ENCODE results near the gene UNKL.
A peak's percentile ranks its signal among the peaks of the same experiment; 100 is the strongest.

The UNKL gene

GRCh38 chr16:1401758-1402154, 12.7 kb downstream of the UNKL start:
- DNase-seq (ENCODE audit: low read depth in 3 of 3): no peak

GRCh38 chr16:1401061-1401757, 13.3 kb downstream of the UNKL start:
- no peak for DNase-seq (ENCODE audit: low read depth in 3 of 3)

- no peak for DNase-seq (ENCODE audit: low read depth in 3 of 3)
Observed at GRCh38 chr16:1398826-1399581, 15.5 kb downstream of the UNKL start.

- no peak for DNase-seq (ENCODE audit: low read depth in 3 of 3)
Observed at GRCh38 chr16:1398351-1398750, 16.2 kb downstream of the UNKL start.

- DNase-seq (ENCODE audit: low read depth in 3 of 3): no peak
Observed at GRCh38 chr16:1397779-1398178, 16.7 kb downstream of the UNKL start.

- DNase-seq (ENCODE audit: low read depth in 3 of 3): no peak
Observed at GRCh38 chr16:1395444-1396031, 19.0 kb downstream of the UNKL start.

- no peak for DNase-seq (ENCODE audit: low read depth in 3 of 3)
Observed at GRCh38 chr16:1394367-1394951, 20.0 kb downstream of the UNKL start.

- DNase-seq (ENCODE audit: low read depth in 3 of 3): no peak
Observed at GRCh38 chr16:1393613-1394176, 20.8 kb downstream of the UNKL start.

GRCh38 chr16:1392826-1393225, 21.7 kb downstream of the UNKL start:
- no peak for DNase-seq (ENCODE audit: low read depth in 3 of 3)

- no peak for DNase-seq (ENCODE audit: low read depth in 3 of 3)
Observed at GRCh38 chr16:1390239-1390779, 24.2 kb downstream of the UNKL start.

GRCh38 chr16:1389762-1390161, 24.7 kb downstream of the UNKL start:
- no peak for DNase-seq (ENCODE audit: low read depth in 3 of 3)

- no peak for DNase-seq (ENCODE audit: low read depth in 3 of 3)
Observed at GRCh38 chr16:1387331-1387730, 27.2 kb downstream of the UNKL start.

GRCh38 chr16:1385232-1385631, 29.3 kb downstream of the UNKL start:
- DNase-seq (ENCODE audit: low read depth in 3 of 3): no peak

GRCh38 chr16:1383556-1383955, 30.9 kb downstream of the UNKL start:
- DNase-seq (ENCODE audit: low read depth in 3 of 3): no peak

- no peak for DNase-seq (ENCODE audit: low read depth in 3 of 3)
Observed at GRCh38 chr16:1381612-1382406, 32.7 kb downstream of the UNKL start.

GRCh38 chr16:1380195-1380594, 34.3 kb downstream of the UNKL start:
- DNase-seq (ENCODE audit: low read depth in 3 of 3): no peak

GRCh38 chr16:1379304-1380076, 35.0 kb downstream of the UNKL start:
- DNase-seq (ENCODE audit: low read depth in 3 of 3): peak; percentile 54 to 70 (median 69)

- DNase-seq (ENCODE audit: low read depth in 3 of 3): peak; percentile 45 to 73 (median 45)
Observed at GRCh38 chr16:1378804-1379303, 35.6 kb downstream of the UNKL start.

- DNase-seq (ENCODE audit: low read depth in 3 of 3): no peak
Observed at GRCh38 chr16:1378087-1378803, 36.3 kb downstream of the UNKL start.
